ENCODE results near the gene SLC18A2. TPM values are rescaled to one million over a fixed set of nuclear protein-coding genes. Genes with fewer than 3 reads are reported as not detected.
"Not testable (repeated sequence)": the region's sequence is repeated elsewhere in the genome, so short reads cannot be mapped to it uniquely, and the experiment has no call there.

Gene SLC18A2
- total RNA-seq, 1 donor from 2014 or later, result under 0.01 TPM

DNA sequence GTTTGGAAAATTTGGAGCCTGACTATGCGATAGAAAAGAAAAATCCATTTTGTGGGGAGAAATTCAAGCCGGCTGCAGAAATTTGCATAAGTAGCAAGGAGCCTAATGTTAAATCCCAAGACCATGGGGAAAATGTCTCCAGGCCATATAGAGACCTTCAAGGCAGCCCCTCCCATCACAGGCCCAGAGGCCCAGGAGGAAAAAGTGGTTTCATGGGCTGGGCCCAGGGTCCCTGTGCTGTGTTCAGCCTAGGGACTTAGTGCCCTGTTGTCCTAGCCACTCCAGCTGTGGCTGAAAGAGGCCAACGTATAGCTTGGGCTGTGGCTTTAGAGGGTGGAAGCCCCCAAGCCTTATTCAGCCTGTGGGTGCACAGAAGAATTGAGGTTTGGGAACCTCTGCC, 62.5 kb downstream of the SLC18A2 start:
- DNase-seq (ENCODE audit: low spot score in 2 of 2); FAIRE-seq: not testable (repeated sequence)

DNA sequence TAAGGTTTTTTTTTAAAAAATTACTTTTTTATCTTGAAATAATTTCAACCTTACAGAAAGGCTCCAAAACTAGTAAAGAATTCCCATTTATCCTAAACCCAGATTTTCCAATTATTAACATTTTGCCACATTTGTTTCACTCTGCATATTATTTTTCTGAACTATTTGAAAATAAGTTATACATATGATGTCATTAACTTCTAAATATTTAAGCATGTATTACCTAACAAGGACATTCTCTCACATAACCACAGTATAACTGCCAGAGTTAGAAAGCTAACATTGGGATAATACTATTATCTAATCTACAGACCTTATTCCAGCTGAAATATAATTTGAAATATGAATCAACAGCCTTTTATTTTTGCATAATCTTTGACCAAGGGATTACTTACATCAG, 65.8 kb downstream of the SLC18A2 start:
- DNase-seq (ENCODE audit: low spot score in 2 of 2), result no peak
- peak; percentile 34 for FAIRE-seq

DNA sequence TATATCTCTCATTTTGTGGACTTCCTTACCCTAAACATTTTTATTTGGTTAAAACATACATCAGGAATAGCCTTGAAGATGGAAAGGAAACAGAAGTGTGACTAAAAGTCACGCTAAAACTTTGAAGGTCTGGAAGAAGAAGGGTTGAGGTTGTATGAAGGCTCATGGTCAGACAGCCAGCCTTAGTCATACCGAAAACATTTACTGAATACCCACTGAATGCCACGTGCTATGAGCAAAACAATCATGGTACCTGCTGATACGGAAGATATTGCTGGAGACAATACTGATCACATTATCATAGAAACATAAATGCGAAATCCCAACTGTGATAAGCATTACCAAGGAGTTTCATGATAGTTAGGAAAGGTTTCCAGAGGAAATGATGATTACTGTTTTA, 70.3 kb downstream of the SLC18A2 start:
- no peak for DNase-seq (ENCODE audit: low spot score in 2 of 2)
- FAIRE-seq, result no peak

DNA sequence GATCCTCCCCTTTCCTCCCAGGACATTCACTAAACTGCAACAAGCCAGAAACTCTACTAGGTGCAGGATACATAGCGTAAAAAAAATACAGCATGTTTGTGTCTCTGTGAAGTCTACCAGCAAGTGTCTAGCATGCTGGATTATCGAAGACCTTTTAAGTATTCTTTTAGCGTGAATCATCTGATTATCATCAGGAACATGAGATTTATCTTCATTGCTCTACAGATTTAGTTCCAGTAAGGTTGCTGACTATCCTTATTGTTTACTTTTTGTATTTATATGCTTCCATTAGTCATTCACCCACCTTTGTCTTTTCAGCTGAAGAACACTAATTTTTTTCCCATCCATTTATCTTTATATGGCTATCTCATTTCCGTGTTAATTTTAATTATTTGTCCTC, 71.5 kb downstream of the SLC18A2 start:
- no peak for FAIRE-seq
- no peak for DNase-seq (ENCODE audit: low spot score in 2 of 2)

DNA sequence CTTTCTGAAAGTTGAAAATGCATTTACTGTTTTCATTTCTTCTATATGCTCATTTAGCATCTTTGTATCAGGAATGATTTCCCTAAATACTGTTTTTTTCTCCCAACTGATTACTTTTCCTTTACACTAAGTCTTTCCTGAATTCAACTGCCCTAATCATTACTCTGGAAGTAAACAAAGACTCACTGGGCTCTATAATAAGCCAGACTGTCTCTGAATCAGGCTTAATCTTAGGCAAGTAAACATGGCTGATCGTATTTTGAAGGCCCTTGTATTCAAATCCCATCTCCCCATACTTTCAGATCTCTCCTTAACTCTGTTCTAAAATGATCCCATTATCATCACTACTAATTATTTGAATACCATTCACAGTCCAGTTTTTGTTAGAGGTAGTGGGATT, 72.7 kb downstream of the SLC18A2 start:
- DNase-seq (ENCODE audit: low spot score in 2 of 2) (no peak), FAIRE-seq (no peak)

DNA sequence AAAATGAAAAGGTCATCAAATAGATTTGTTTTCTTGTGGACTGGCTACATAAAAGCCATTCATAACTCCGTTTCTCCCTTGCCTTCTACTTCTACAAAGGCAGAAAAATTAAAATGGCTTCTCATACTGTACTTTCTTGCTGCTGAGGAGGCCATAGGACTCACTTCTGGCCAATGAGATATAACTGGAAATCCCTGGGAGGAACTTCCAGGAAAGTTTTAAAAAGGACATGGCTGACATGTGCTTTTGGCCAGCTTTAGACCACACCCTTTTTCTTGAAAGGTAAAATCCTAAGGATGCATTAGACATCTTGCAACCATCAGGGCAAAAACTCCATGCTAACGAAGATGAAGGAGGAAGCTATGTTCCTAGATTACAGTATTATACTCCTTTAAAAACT, 75.8 kb downstream of the SLC18A2 start:
- DNase-seq (ENCODE audit: low spot score in 2 of 2), result no peak

DNA sequence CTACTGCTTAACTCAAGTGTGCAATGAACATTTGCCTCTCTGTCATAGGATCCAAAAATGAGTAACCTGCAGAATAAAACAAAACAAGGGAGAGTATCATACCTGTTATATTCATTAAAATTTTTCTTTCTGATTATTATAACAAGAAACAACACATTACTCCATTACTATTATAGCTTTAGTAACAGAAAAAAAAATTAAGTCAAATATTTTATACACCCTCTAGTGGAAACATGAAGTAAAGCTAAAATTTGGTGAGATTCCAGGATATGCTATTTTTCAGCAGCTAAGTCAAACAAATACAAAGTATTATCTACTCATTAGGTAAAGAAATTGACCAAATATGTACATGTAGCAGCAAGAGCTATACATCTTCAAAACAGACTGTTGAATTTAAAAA, 78.0 kb downstream of the SLC18A2 start:
- DNase-seq (ENCODE audit: low spot score in 2 of 2) (no peak), FAIRE-seq (peak; percentile 71)

More for the DNA sequence above, 75.8 kb downstream of the SLC18A2 start:
- FAIRE-seq, result no peak

DNA sequence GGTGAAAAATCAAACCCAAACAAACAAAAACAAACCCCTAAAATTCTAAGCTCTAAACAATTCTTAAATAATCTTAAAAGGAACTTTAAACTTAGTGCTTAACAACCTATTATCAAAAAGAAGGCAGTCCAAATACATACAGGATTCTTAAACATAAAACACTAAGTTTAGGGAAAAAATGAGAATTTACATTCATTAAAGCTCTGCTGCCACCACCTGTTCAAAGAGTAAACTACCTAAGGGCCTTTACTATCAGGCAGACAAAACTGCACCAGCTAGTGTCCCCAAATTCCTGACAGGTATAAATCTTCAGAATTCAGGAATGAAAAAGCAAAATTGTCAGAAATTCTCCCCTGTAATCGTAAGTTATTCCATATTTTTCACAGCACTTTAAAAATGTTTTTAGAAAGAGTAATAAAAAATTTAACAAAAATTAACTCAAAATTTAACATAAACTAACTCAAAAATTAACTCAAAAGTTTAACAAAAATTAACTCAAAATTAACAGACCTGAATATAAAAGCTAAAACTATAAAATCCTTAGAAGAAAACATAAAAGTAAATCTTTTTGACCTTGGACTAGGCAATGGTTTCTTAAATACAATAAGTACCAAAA, 79.2 kb downstream of the SLC18A2 start:
- FAIRE-seq, result peak; percentile 94
- DNase-seq (ENCODE audit: low spot score in 2 of 2), result peak in 1 of 2 donors; percentile 6

DNA sequence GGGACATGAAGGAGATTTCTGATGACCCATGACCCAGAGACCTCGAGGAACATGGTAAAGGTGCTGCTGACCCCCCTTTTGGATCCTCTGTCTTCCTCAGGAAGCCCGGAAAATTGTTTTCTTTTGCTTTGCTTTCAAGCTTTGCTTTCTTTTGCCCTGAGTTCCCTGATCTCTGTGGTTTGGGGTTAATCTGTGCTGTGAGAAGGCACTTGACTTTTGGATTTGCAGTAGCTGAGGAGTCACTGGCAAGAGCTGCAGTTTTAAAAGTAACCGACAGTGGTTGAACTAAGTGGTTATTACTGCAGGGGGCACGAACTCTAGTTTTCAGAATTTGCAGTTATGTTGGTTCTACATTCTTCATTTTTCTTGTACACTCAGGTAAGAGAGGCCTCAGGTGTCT, 81.3 kb downstream of the SLC18A2 start:
- no peak for FAIRE-seq
- no peak for DNase-seq (ENCODE audit: low spot score in 2 of 2)

DNA sequence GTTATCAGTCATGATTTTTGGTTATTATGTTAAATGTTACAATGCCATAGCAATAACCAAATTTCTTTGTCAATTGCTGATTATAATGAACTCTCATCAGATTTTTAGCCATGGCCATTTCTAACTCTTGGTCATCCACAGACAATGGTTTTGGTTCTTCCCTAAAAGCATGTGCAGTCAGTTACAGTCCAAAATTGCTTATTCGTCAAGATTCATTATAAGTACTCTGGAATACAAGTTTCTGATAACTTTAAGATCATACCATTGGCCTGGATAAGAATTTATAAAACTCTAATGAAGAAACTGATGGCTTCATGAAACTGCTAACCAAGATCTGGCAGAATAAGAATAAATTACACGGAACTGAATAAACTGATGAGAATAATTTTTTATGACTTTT, 83.5 kb downstream of the SLC18A2 start:
- DNase-seq (ENCODE audit: low spot score in 2 of 2), result no peak
- FAIRE-seq, result no peak

DNA sequence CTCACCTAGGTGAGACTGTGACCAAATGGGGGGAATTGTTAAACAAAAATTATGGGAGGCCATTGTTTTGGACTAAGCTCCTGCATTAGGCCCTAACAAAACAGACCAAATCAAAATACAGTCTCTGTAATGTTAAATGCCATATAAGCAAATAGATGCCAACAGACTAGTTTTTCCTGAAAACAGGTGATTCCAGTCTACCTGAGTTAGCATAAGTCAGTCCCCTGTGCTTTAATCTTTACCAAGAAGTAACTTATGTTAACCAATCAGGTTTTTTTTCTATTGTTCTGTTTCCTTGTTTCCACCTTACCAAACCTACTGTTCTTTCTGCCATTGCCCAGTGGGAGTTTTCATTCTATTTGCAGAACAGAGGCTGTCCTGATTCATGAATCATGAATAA, 86.3 kb downstream of the SLC18A2 start:
- FAIRE-seq (no peak), DNase-seq (ENCODE audit: low spot score in 2 of 2) (no peak)

Other genes starting within 250 kb of the SLC18A2 start
- 50.5 TPM for gene SHTN1, start 235.9 kb upstream of the SLC18A2 start, total RNA-seq
- 1.2 TPM for gene VAX1, start 102.8 kb upstream of the SLC18A2 start, total RNA-seq
- not detected for gene KCNK18, start 43.6 kb upstream of the SLC18A2 start, total RNA-seq
- 22.0 TPM for gene PDZD8, start 134.3 kb downstream of the SLC18A2 start, total RNA-seq